K562 (cell line): ENCODE data around the gene IL27RA. TPM values are rescaled to one million over a fixed set of nuclear protein-coding genes. Genes with fewer than 3 reads are reported as not detected.

Experiments used
- ATAC-seq: fragments of 200-7000 bp; cut with Tn5 transposase; 3 replicates; pipeline ENCODE4 v1.9.1; 2020; ENCODE audit warnings: moderate library complexity
- BruUV-seq: library from RNA; stranded (reverse); fragments of 400-500 nt; replicated peaks from 2 replicates; lab custom pipeline; 2021; lab: Mats Ljungman, UMichigan
- CTCF ChIA-PET: fragments of 300-600 bp; formaldehyde crosslinking; extraction: SDS; loops from one replicate; lab custom pipeline; 2021; ENCODE audit warnings: low intra/inter-chr PET ratio; lab: Yijun Ruan, JAX
- POLR2A ChIA-PET: fragments of 300-600, 350-650 bp; sonication (Branson Sonifier 250); formaldehyde crosslinking; extraction: SDS; loops from one replicate; lab custom pipeline; 2021; ENCODE audit warnings: antibody characterized with exemption, inconsistent platforms; lab: Yijun Ruan, JAX
- DNase-seq, 4 experiments: peaks; one replicate each; pipeline versions ENCODE4 v3.0.0 to v3.0.0-alpha.2; 2011 to 2018; ENCODE audit warnings: low spot score in 3 of 4, mixed read lengths in 3 of 4; ENCODE audit errors: extremely low read depth in 1 of 4
- FAIRE-seq: peaks from 2 replicates; lab custom pipeline; 2011; peaks lifted over from hg19 to GRCh38; lab: Jason Lieb, UNC
- H2AFZ ChIP-seq: 2 replicates; pipeline ENCODE4 v1.6.0; 2011; ENCODE audit warnings: low read depth, low read length, control low read depth, inconsistent platforms
- H3K27ac ChIP-seq: fragments of 200-600 bp; 3 replicates; pipeline ENCODE4 v1.8.0; 2011; ENCODE audit warnings: low read depth, mild to moderate bottlenecking, control low read depth, inconsistent platforms, low read length, moderate library complexity, mixed read lengths; ENCODE audit errors: extremely low read depth
- H3K27me3 ChIP-seq, 2 experiments: fragments of 300-600 bp in 1 of 2; 2 replicates in 1 of 2; 3 replicates in 1 of 2; pipeline versions ENCODE4 v1.6.0 to v1.8.0; 2011; ENCODE audit warnings: inconsistent platforms in 2 of 2, low read length in 2 of 2, mild to moderate bottlenecking in 1 of 2, mixed read lengths in 1 of 2, moderate library complexity in 1 of 2; ENCODE audit not compliant: control insufficient read depth in 2 of 2, insufficient read depth in 2 of 2
- H3K36me3 ChIP-seq: fragments of 300-600 bp; 3 replicates; pipeline ENCODE4 v1.8.0; 2011; ENCODE audit warnings: mild to moderate bottlenecking, low read length, inconsistent platforms; ENCODE audit not compliant: control insufficient read depth, insufficient read depth
- H3K4me1 ChIP-seq, 2 experiments: fragments of 200-600 bp in 1 of 2; replicated peaks in 1 of 2; 2 replicates in 1 of 2; 3 replicates in 1 of 2; pipeline versions ENCODE4 v1.5.1 to v1.8.0; 2011; ENCODE audit warnings: inconsistent platforms in 2 of 2, low read length in 2 of 2, mild to moderate bottlenecking in 1 of 2, mixed read lengths in 1 of 2, moderate library complexity in 1 of 2; ENCODE audit not compliant: control insufficient read depth in 2 of 2, insufficient read depth in 2 of 2
- H3K4me2 ChIP-seq: 2 replicates; pipeline ENCODE4 v1.6.1; 2011; ENCODE audit warnings: low read length, control low read depth, inconsistent platforms, mixed read lengths; ENCODE audit not compliant: insufficient read depth
- H3K4me3 ChIP-seq: fragments of 200-600 bp; sonication (generic), shearing (Covaris generic); 2 replicates; pipeline ENCODE4 v1.5.1; 2016; ENCODE audit warnings: control low read depth, inconsistent platforms
- H3K79me2 ChIP-seq: fragments of 200-600 bp; 3 replicates; pipeline ENCODE4 v1.8.0; 2011; ENCODE audit warnings: low read length, inconsistent platforms; ENCODE audit not compliant: control insufficient read depth, insufficient read depth
- H3K9ac ChIP-seq, 2 experiments: 2 replicates each; pipeline versions ENCODE4 v1.6.0 to v1.6.1; 2011; ENCODE audit warnings: low read depth in 2 of 2, low read length in 2 of 2, control low read depth in 1 of 2, inconsistent platforms in 1 of 2, mild to moderate bottlenecking in 1 of 2, mixed read lengths in 1 of 2; ENCODE audit not compliant: insufficient read depth in 1 of 2
- H3K9me1 ChIP-seq: one replicate; pipeline ENCODE4 v1.6.0; 2011; ENCODE audit warnings: inconsistent platforms, mild to moderate bottlenecking, low read length, moderate library complexity; ENCODE audit not compliant: control insufficient read depth, insufficient read depth
- H3K9me3 ChIP-seq: replicated peaks from 2 replicates; pipeline ENCODE4 v1.5.1; 2011; ENCODE audit warnings: low read depth, low read length, inconsistent platforms; ENCODE audit not compliant: control insufficient read depth, insufficient read depth
- H4K20me1 ChIP-seq: replicated peaks from 2 replicates; pipeline ENCODE4 v1.6.1; 2011; ENCODE audit warnings: low read length, inconsistent platforms, mixed read lengths; ENCODE audit not compliant: control insufficient read depth, insufficient read depth
- CEBPB ChIP-seq: fragments of 450-650 bp; IDR thresholded peaks from 2 replicates; pipeline ENCODE4 v1.6.1; 2016; ENCODE audit warnings: missing genetic modification characterization, missing compliant biosample characterization
- CHAMP1 ChIP-seq: fragments of 450-650 bp; IDR thresholded peaks from 2 replicates; pipeline ENCODE4 v1.6.1; 2016; ENCODE audit warnings: mild to moderate bottlenecking
- DEAF1 ChIP-seq: fragments of 450-650 bp; formaldehyde crosslinking; IDR thresholded peaks from 2 replicates; pipeline ENCODE4 v1.4.0; 2020; ENCODE audit warnings: mild to moderate bottlenecking, moderate library complexity
- EGR1 ChIP-seq: fragments of 450-650 bp; conservative IDR thresholded peaks from 2 replicates; pipeline ENCODE4 v1.6.1; 2017; ENCODE audit warnings: mild to moderate bottlenecking
- HINFP ChIP-seq: fragments of 450-650 bp; conservative IDR thresholded peaks from 2 replicates; pipeline ENCODE4 v1.6.1; 2016; ENCODE audit warnings: missing genetic modification characterization, low read depth, mild to moderate bottlenecking, control low read depth, missing compliant biosample characterization
- MEF2D ChIP-seq: conservative IDR thresholded peaks from 2 replicates; pipeline ENCODE4 v1.6.1; 2016; ENCODE audit warnings: low read depth, missing genetic modification characterization, missing compliant biosample characterization
- NFXL1 ChIP-seq: fragments of 450-650 bp; formaldehyde crosslinking; IDR thresholded peaks from 2 replicates; pipeline ENCODE4 v1.4.0; 2021; ENCODE audit warnings: mild to moderate bottlenecking
- NR1H2 ChIP-seq: sonication (generic); formaldehyde crosslinking; IDR thresholded peaks from 2 replicates; pipeline ENCODE4 v1.4.0; 2020; ENCODE audit warnings: mild to moderate bottlenecking, missing genetic modification reagents
- SMAD4 ChIP-seq: fragments of 250-450 bp; sonication (Bioruptor Pico); conservative IDR thresholded peaks from 2 replicates; pipeline ENCODE4 v1.8.0; 2021; ENCODE audit warnings: inconsistent platforms, mild to moderate bottlenecking, moderate library complexity
- SP1 ChIP-seq: sonication (generic); formaldehyde crosslinking; IDR thresholded peaks from 2 replicates; pipeline ENCODE4 v1.8.1; 2022; ENCODE audit warnings: mild to moderate bottlenecking, missing genetic modification reagents
- WGBS: fragments of 100-300 bp; shearing (Covaris generic); methylation state at CpG from one replicate; pipeline ENCODE4 v1.1.6; 2016; ENCODE audit warnings: low coverage, mixed read lengths; ENCODE audit not compliant: insufficient coverage; ENCODE audit errors: missing lambda C conversion rate; 5-methylcytosine and 5-hydroxymethylcytosine counted together
- in situ Hi-C: fragments of 300-500 bp; cut with MboI; formaldehyde crosslinking; loops from 4 replicates; pipeline ENCODE4 v1.15.0; 2018; ENCODE audit warnings: inconsistent platforms, mixed read lengths
- intact Hi-C: fragments of 100-400 bp; cut with micrococcal nuclease; formaldehyde crosslinking; loops from 2 replicates; pipeline ENCODE4 v1.14.2; 2022
- polyA plus RNA-seq, 8 experiments: library from polyadenylated mRNA; depleted of rRNA in 4 of 8; stranded (reverse) in 5 of 8; unstranded in 3 of 8; fragments of >200 nt; fragmentation: Nextera tagmentation in 2 of 8; fragmentation: Illumina TruSeq in 1 of 8; extraction: Ambion mirVana in 2 of 8; extraction: Trizol in 1 of 8; gene quantifications; 2 replicates each; pipeline versions ENCODE4 v1.2.1 to v1.2.3, GENCODE V29; 2011 to 2014; ENCODE audit warnings: inconsistent platforms in 1 of 8, missing spikeins in 1 of 8
- total RNA-seq, 7 experiments: library from RNA; depleted of rRNA in 6 of 7; stranded (reverse); fragments of >200 nt in 6 of 7; fragmentation: Illumina TruSeq in 2 of 7; extraction: Trizol in 2 of 7; gene quantifications; 2 replicates each; pipeline versions ENCODE4 v1.2.1 to v1.2.3, GENCODE V29; 2011 to 2021; ENCODE audit warnings: low replicate concordance in 1 of 7
- TF ChIP-seq, protein P1 (sequence below), 3 experiments: IDR thresholded peaks in 2 of 3; conservative IDR thresholded peaks in 1 of 3; 2 replicates each; pipeline ENCODE4 v1.5.1; 2011 to 2012; ENCODE audit warnings: low read length in 3 of 3, mild to moderate bottlenecking in 3 of 3, control low read depth in 2 of 3, improper control_type of control experiment in 1 of 3, inconsistent platforms in 1 of 3, low read depth in 1 of 3, mixed read lengths in 1 of 3, moderate library complexity in 1 of 3; ENCODE audit not compliant: insufficient read depth in 2 of 3

IL27RA gene
- total and polyA plus RNA-seq, 9 of the 15 experiments (the other 6 are each of a cell fraction or from before 2014, with no cell fraction given), result 1.9 to 15.9 (median 12.0) TPM

DNA sequence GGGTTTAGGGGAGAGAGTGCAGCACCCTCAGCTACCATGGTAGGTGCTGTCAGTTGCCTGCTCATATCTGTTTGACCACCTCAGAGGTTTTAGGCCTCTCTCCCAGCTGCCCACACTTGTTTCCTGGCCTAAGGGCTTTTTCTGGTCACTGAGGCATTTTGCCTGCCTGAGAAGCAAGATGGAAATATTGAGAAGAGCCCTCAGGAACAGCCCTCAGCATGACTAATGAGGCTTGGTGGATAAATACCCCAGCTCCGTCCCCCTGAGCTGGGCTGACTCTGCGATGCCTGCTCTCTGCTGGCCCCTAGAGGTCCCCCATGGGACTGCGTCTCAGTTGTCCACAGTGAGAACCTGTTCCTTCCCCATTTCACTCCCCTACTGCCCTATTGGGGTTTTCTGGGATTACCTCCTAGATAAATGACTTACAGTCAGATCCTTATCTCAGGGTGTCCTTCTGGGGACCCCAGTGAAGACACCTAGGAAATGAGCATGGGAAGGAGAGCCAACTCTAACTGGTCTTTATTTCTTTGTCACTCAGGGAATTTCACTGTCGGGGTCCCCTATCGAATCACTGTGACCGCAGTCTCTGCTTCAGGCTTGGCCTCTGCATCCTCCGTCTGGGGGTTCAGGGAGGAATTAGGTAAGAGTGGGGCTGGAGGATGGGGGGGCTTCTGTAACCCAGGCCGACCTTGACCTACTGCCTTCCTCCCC is 17.0 kb downstream of the IL27RA start:
- Histone ChIP-seq H3K4me3 (no peak overlapping the region), H3K9me3 (peaks cover 4% of the 10 kb centered on the region), H4K20me1 (no peaks in the 10 kb centered on the region), H3K79me2 (no peaks in the 10 kb centered on the region), H3K4me2 (no peak overlapping the region), H2AFZ (no peak overlapping the region), H3K27ac (no peak overlapping the region), H3K9ac (0 out of 4 replicates have a peak overlapping the region, but pooled peaks of 1 of the 2 experiments have one; percentile 58), H3K4me1 (peaks cover 0 to 16% of the 10 kb centered on the region in 2 experiments; a peak in 2 of 5 replicates), H3K27me3 (no peaks in the 10 kb centered on the region), H3K36me3 (peaks cover 27% of the 10 kb centered on the region; the same call in 2 of the 3 replicates), H3K9me1 (no peaks in the 10 kb centered on the region)
- peak; percentile 77 to 86 (median 78) for DNase-seq
- peak; percentile 88 for FAIRE-seq
- in situ Hi-C loops, result no loop called here
- ChIA-PET CTCF (interaction anchor here (0.7 to 1.1 kb wide), 2 partner anchors 24 to 168 kb away, joined by 3 to 4 read pairs; partner anchors contain the start of gene MISP3), POLR2A (interaction anchor here (0.8 kb wide), 1 partner anchor 87 kb away, joined by 3 read pairs; no protein-coding TSS in a partner anchor)
- intact Hi-C loops, result no loop called here
- peak; percentile 94 for ATAC-seq
- no TSS peak for BruUV-seq
- WGBS, result 70% methylated on average over 8 of the region's 8 CpGs
- TF ChIP-seq SMAD4 (CRISPR knock-in tag), result 0 out of 2 replicates have a peak, but pooled peaks have one; percentile 31
- 0 out of 2 replicates have a peak, but pooled peaks have one; percentile 24 for TF ChIP-seq DEAF1 (CRISPR knock-in tag)
- TF ChIP-seq NR1H2 (CRISPR knock-in tag), result no peak
- no peak for TF ChIP-seq EGR1
- no peak for TF ChIP-seq CEBPB (tag)
- no peak for TF ChIP-seq MEF2D (tag)
- TF ChIP-seq HINFP (tag), result no peak
- TF ChIP-seq SP1 (CRISPR knock-in tag), result no peak
- TF ChIP-seq, protein P1, sequence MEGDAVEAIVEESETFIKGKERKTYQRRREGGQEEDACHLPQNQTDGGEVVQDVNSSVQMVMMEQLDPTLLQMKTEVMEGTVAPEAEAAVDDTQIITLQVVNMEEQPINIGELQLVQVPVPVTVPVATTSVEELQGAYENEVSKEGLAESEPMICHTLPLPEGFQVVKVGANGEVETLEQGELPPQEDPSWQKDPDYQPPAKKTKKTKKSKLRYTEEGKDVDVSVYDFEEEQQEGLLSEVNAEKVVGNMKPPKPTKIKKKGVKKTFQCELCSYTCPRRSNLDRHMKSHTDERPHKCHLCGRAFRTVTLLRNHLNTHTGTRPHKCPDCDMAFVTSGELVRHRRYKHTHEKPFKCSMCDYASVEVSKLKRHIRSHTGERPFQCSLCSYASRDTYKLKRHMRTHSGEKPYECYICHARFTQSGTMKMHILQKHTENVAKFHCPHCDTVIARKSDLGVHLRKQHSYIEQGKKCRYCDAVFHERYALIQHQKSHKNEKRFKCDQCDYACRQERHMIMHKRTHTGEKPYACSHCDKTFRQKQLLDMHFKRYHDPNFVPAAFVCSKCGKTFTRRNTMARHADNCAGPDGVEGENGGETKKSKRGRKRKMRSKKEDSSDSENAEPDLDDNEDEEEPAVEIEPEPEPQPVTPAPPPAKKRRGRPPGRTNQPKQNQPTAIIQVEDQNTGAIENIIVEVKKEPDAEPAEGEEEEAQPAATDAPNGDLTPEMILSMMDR (IDR thresholded peaks at IDR 0.05 in 2 of 3, conservative IDR thresholded peaks at IDR 0.05 in 1 of 3; ENCODE audit: insufficient read depth in 2 of 3, low read depth in 1 of 3, low read length in 3 of 3), result peak; percentile 88 to 96 (median 89)
- TF ChIP-seq NFXL1 (CRISPR knock-in tag), result no peak
- TF ChIP-seq CHAMP1, result 0 out of 2 replicates have a peak, but pooled peaks have one; percentile 51
